Naive B cell (primary cell): ENCODE data around the gene CBLN3. TPM values are rescaled to one million over a fixed set of nuclear protein-coding genes. Genes with fewer than 3 reads are reported as not detected.

ENCODE experiments used
- ATAC-seq, 2 donors: fragments of 150-1000 bp; cut with Tn5 transposase; 2 replicates each; pipeline ENCODE4 v1.10.0; 2021; ENCODE audit warnings: low read depth in 2 of 2, mild to moderate bottlenecking in 2 of 2, moderate library complexity in 2 of 2
- DNase-seq: peaks from one replicate; pipeline ENCODE4 v3.0.0; 2022
- H3K27ac Mint-ChIP-seq, 6 donors: one replicate each; pipeline ENCODE4 v1.8.0; 2020 to 2022; ENCODE audit warnings: mild to moderate bottlenecking in 6 of 6, mixed read lengths in 6 of 6, moderate library complexity in 5 of 6, inconsistent platforms in 2 of 6
- H3K27me3 Mint-ChIP-seq, 3 donors: one replicate each; pipeline ENCODE4 v1.8.0; 2021 to 2022; ENCODE audit warnings: mixed read lengths in 3 of 3, mild to moderate bottlenecking in 1 of 3
- H3K36me3 Mint-ChIP-seq, 2 donors: one replicate each; pipeline ENCODE4 v1.8.0; 2020 to 2022; ENCODE audit warnings: mixed read lengths in 2 of 2, inconsistent platforms in 1 of 2, mild to moderate bottlenecking in 1 of 2
- H3K4me1 Mint-ChIP-seq, 3 donors: one replicate each; pipeline ENCODE4 v1.8.0; 2020 to 2022; ENCODE audit warnings: mixed read lengths in 3 of 3, inconsistent platforms in 1 of 3, mild to moderate bottlenecking in 1 of 3, moderate library complexity in 1 of 3
- H3K4me3 Mint-ChIP-seq, 8 donors: one replicate each; pipeline ENCODE4 v1.8.0; 2020 to 2022; ENCODE audit warnings: mild to moderate bottlenecking in 8 of 8, mixed read lengths in 8 of 8, moderate library complexity in 8 of 8, inconsistent platforms in 2 of 8
- H3K9me3 Mint-ChIP-seq, 7 donors: one replicate each; pipeline ENCODE4 v1.8.0; 2020 to 2022; ENCODE audit warnings: mixed read lengths in 7 of 7, mild to moderate bottlenecking in 5 of 7, inconsistent platforms in 2 of 7, moderate library complexity in 1 of 7
- polyA plus RNA-seq, 6 donors: library from polyadenylated mRNA; unstranded; fragments of 300-500 nt; fragmentation: Illumina TruSeq; gene quantifications; one replicate each; pipeline ENCODE4 v1.2.3, GENCODE V29; 2021; ENCODE audit warnings: low read depth in 6 of 6

CBLN3 gene
- polyA plus RNA-seq, 6 donors from 2014 or later = 0.70 to 2.6 (median 2.1) TPM

DNA sequence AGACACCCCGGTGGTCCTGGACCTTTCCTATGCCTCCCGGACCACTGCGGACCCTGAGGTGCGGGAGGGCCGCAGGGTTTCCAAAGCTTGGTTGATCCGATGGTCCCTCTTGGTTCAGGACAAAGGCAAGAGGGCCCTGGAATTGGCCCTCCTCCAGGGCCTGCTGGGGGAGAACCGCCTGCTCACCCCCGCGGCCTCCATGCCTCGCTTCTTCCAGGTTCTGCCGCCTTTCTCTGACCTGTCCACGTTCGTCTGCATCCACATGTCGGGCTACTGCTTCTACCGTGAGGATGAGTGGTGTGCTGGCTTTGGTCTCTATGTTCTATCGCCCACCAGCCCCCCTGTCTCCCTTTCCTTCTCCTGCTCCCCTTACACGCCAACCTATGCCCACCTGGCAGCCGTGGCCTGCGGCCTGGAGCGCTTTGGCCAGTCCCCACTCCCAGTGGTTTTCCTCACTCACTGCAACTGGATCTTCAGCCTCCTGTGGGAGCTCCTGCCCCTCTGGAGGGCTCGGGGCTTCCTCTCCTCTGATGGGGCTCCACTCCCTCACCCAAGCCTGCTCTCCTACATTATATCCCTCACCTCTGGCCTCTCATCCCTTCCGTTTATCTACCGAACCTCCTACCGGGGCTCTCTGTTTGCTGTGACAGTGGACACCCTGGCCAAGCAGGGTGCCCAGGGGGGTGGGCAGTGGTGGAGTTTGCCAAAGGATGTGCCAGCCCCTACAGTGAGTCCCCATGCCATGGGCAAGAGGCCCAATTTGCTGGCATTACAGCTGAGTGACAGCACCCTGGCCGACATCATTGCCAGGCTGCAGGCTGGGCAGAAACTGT is 13.8 kb downstream of the CBLN3 start:
- DNase-seq (no peak), ATAC-seq (no peak)
- Mint-ChIP-seq H3K27ac (peak overlapping the region in 1 of 6 donors; percentile 75), H3K4me1 (peaks cover 0 to 3% (median 0%) of the 10 kb centered on the region in 3 donors), H3K4me3 (no peak overlapping the region), H3K36me3 (no peaks in the 10 kb centered on the region), H3K27me3 (peaks cover 8 to 36% (median 30%) of the 10 kb centered on the region in 3 donors), H3K9me3 (no peaks in the 10 kb centered on the region)

DNA sequence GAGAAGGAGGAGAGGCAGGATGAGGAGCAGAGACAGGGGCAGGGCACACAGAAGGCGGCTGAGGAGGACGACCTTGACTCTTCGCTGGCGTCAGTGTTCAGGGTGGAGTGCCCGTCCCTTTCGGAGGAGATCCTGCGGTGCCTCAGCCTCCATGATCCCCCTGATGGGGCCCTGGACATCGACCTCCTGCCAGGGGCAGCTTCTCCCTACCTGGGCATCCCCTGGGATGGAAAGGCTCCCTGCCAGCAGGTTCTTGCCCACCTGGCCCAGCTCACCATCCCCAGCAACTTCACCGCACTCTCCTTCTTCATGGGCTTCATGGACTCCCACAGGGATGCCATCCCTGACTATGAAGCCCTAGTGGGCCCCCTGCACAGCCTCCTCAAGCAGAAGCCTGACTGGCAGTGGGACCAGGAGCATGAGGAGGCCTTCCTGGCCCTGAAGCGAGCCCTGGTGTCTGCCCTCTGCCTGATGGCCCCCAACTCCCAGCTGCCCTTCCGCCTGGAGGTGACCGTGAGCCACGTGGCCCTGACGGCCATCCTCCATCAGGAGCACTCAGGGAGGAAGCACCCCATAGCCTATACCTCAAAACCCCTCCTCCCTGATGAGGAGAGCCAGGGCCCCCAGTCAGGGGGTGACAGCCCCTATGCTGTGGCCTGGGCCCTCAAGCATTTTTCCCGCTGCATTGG is 14.6 kb downstream of the CBLN3 start:
- peak overlapping the region in 1 of 6 donors; percentile 57 for H3K27ac Mint-ChIP-seq
- ATAC-seq = no peak

DNA sequence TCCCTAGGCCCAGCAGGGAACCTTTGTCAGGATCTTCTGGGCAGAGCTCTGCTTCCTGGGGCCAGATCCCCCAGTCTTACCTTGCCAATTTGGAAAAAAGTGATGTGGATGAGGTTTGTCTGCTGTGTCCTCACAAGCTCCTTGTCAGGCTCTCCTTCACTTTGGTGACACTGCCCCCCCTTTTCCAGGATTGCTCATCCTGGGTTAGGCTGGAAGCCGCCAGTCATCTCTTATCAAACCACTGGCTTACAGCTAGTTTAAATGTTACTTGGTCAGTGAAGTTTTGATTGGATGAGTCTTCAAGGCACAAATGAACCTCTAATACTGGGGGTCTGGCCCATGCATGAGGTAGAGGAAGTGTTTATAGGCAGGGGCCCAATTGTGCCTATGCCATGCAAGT is 15.4 kb downstream of the CBLN3 start:
- ATAC-seq (no peak), DNase-seq (no peak)
- no peaks in the 10 kb centered on the region for H3K36me3 Mint-ChIP-seq
- peaks cover 0 to 3% (median 0%) of the 10 kb centered on the region in 3 donors for H3K4me1 Mint-ChIP-seq
- H3K4me3 Mint-ChIP-seq = no peak overlapping the region
- H3K27ac Mint-ChIP-seq = no peak overlapping the region
- no peaks in the 10 kb centered on the region for H3K9me3 Mint-ChIP-seq
- peaks cover 7 to 26% (median 15%) of the 10 kb centered on the region in 3 donors for H3K27me3 Mint-ChIP-seq

More for the DNA sequence above, 14.6 kb downstream of the CBLN3 start:
- peaks cover 0 to 3% (median 0%) of the 10 kb centered on the region in 3 donors for H3K4me1 Mint-ChIP-seq
- H3K36me3 Mint-ChIP-seq = no peaks in the 10 kb centered on the region
- no peak overlapping the region for H3K4me3 Mint-ChIP-seq
- H3K9me3 Mint-ChIP-seq = no peaks in the 10 kb centered on the region
- peaks cover 8 to 34% (median 23%) of the 10 kb centered on the region in 3 donors for H3K27me3 Mint-ChIP-seq
- DNase-seq = no peak

DNA sequence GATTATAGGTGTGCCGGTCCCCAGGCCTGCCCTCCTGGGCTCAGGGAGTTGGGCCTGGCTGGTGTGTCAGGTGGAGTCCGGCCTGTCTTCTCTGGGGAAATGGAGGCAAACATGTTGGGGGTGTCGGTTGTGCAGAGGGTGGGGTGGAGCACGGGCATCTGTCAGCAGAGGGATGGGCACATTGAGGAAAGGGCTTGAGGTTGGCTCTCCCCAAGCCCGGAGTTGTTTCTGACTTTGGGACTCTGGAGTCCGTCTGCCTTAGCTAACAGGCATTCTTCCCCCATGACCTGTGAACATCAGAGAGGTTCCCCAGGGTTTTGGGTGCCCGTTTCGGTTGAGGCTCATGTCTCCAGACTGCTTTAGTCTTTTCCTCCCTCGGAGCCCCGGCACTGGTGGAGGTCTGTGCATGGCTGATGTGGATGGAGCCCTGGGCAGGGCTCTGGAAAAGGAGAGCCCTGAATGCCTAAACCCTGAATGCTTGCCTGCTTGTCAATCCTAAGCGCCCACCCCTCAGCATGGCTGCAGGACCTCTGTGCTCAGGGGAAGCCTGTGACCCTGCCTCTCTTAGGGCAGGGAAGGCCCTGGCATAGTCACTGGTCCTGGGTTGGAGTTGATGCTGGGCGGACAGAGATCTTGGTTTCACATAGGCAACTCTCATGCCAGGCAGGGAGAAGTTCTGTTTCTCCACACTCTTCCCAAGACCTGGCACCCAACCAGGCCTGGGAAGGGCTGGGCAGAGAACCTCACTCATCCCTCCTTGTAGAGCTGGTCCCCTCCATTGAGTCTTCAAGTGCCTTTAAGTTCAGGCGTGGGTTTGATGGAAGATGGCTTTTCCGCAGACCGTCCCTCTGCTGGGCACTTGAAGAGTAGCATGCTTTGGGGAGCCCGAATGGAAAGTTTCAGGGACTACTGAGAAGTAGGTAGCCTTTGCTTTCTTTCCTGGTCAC is 17.8 kb downstream of the CBLN3 start:
- Mint-ChIP-seq H3K9me3 (no peaks in the 10 kb centered on the region), H3K4me1 (no peaks in the 10 kb centered on the region), H3K4me3 (peak overlapping the region in 1 of 8 donors; percentile 63), H3K27ac (peak overlapping the region in 1 of 6 donors; percentile 52), H3K27me3 (peaks cover 4 to 19% (median 6%) of the 10 kb centered on the region in 3 donors), H3K36me3 (no peaks in the 10 kb centered on the region)
- ATAC-seq = peak; percentile 54 to 65
- no peak for DNase-seq

DNA sequence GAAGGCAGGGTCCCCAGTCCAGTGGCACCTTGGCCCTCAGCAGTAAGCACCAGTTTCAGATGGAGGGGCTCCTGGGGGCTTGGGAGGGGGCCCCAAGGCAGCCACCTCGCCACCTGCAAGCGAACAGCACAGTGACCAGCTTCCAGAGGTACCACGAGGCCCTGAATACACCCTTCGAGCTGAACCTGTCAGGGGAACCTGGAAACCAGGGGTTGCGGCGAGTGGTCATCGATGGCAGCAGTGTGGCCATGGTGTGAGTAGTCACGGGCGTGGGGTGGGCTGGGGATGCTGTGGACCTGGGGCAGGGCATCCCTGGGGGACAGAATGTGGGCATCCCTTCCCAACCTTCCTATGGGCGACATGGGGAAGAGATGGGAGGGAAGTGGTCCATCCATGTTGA is 19.5 kb downstream of the CBLN3 start:
- ATAC-seq (no peak), DNase-seq (no peak)
- H3K9me3 Mint-ChIP-seq = no peaks in the 10 kb centered on the region
- no peaks in the 10 kb centered on the region for H3K4me1 Mint-ChIP-seq
- peaks cover 5 to 18% (median 11%) of the 10 kb centered on the region in 3 donors for H3K27me3 Mint-ChIP-seq
- no peak overlapping the region for H3K4me3 Mint-ChIP-seq
- no peaks in the 10 kb centered on the region for H3K36me3 Mint-ChIP-seq
- H3K27ac Mint-ChIP-seq = peak overlapping the region in 1 of 6 donors; percentile 37

DNA sequence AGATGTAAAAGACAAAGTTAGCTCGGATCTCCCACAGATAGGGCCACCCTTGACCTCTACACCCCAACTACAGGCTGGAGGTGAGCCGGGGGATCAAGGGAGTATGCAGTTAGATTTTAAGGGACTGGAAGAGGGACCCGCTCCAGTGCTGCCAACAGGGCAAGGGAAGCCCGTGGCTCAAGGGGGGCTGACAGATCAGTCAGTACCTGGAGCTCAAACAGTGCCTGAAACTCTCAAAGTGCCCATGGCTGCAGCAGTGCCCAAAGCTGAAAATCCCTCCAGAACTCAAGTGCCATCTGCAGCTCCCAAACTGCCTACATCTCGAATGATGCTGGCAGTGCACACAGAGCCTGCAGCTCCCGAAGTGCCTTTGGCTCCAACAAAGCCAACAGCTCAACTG is 20.3 kb downstream of the CBLN3 start:
- no peak overlapping the region for H3K4me3 Mint-ChIP-seq
- no peaks in the 10 kb centered on the region for H3K36me3 Mint-ChIP-seq
- no peak overlapping the region for H3K27ac Mint-ChIP-seq
- DNase-seq = no peak
- H3K4me1 Mint-ChIP-seq = no peaks in the 10 kb centered on the region
- ATAC-seq = no peak
- peaks cover 12 to 24% (median 15%) of the 10 kb centered on the region in 3 donors for H3K27me3 Mint-ChIP-seq
- no peaks in the 10 kb centered on the region for H3K9me3 Mint-ChIP-seq

DNA sequence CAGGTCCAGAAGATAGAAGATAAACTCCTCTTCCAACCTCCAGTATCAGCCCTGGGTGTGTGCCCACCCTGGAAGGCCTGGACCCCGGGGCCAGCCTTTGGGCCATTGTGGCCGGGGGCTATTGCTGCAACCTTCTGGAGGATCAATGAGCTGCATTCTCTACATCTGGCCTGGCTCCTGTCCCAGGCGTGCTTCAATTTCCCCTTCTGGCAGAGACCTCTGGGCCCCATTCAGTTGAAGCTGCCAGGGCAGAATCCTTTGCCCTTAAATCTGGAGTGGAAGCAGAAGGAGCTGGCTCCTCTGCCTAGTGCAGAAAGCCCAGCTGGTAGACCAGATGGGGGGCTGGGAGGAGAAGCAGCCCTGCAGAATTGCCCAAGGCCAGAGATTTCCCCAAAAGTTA is 20.7 kb downstream of the CBLN3 start:
- Mint-ChIP-seq H3K27me3 (peaks cover 12 to 28% (median 20%) of the 10 kb centered on the region in 3 donors), H3K27ac (no peak overlapping the region), H3K4me1 (no peaks in the 10 kb centered on the region), H3K9me3 (no peaks in the 10 kb centered on the region), H3K36me3 (no peaks in the 10 kb centered on the region), H3K4me3 (no peak overlapping the region)
- no peak for ATAC-seq
- no peak for DNase-seq

DNA sequence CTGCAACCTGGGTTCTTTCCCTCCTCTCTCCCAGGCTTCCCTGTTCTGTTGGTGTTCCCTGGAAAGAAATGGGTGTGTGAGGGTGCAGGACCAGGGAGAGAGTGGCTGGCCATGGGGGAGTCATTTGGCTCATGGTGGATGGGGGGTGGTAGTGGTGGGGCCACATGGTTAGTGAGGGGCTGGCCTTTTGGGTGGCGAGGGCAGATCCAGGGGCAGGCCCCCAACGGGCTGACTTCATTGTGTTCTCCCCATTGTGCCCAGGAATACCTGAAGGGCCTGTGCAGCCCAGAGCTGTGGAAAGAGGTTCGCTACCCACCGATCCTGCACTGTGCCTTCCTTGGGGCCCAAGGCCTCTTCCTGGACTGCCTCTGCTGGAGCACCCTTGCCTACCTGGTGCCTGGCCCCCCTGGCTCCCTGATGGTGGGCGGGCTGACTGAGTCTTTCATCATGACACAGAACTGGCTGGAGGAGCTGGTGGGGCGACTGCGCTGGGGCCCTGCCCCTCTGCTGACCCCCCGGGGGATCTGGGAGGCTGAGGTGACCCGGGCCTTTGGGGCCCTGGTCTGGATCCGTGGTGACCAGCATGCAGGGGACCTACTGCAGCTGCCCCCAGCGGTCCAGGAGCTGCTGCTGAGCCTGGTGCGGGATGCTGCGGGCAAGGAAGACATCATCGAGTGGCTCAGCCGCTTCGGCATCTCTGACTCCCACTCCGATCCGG is 21.7 kb downstream of the CBLN3 start:
- Mint-ChIP-seq H3K27ac (peak overlapping the region in 1 of 6 donors; percentile 33), H3K4me1 (no peaks in the 10 kb centered on the region), H3K27me3 (peaks cover 8 to 31% (median 30%) of the 10 kb centered on the region in 3 donors), H3K4me3 (peak overlapping the region in 1 of 8 donors; percentile 9), H3K36me3 (no peaks in the 10 kb centered on the region), H3K9me3 (no peaks in the 10 kb centered on the region)
- DNase-seq (no peak), ATAC-seq (no peak)

DNA sequence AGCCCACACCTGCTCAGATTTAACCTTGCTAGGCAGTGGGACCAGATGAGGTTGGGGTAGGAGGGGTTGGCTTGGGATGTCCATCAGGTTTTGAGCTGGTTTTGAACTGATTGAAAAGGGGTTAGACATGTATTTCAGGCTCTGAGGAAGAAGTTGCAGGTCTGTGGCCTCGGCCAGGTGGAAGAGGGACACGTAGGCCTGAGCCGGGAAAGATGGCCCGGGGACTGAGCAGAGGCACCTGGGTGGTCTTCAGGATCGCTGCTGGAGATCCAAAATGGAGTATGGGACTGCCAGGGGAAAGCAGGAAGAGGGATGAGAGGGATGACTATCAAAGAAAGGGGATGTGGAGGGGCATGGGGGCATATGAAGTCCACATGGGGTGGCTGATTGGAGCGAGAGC is 23.1 kb downstream of the CBLN3 start:
- Mint-ChIP-seq H3K27me3 (peaks cover 12 to 41% (median 40%) of the 10 kb centered on the region in 3 donors), H3K4me1 (no peaks in the 10 kb centered on the region), H3K9me3 (no peaks in the 10 kb centered on the region), H3K27ac (peak overlapping the region in 1 of 6 donors; percentile 82), H3K4me3 (peak overlapping the region in 1 of 8 donors; percentile 59), H3K36me3 (peaks cover 0 to 3% of the 10 kb centered on the region in 2 donors)
- ATAC-seq (no peak), DNase-seq (no peak)

DNA sequence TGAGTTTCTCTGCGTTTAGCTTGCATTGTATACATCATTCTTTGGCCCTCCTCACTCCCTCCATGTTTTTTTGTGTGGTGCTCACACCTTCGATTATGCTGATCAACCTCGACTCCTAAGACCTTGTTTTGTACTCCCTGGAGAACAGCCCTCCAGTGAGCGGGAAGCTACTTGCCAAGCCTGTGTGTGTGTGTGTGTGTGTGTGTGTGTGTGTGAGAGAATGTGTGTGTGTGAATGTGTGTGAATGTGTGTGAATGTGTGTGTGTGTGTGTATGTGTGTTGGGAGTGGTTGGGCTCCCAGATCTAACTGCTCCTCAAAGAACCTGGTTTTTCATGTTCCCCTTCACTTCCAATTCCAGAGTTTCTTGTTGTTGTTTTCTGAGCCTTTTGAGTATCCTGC is 24.7 kb downstream of the CBLN3 start:
- peak overlapping the region in 1 of 6 donors; percentile 2 for H3K27ac Mint-ChIP-seq
- no peak overlapping the region for H3K4me3 Mint-ChIP-seq

DNA sequence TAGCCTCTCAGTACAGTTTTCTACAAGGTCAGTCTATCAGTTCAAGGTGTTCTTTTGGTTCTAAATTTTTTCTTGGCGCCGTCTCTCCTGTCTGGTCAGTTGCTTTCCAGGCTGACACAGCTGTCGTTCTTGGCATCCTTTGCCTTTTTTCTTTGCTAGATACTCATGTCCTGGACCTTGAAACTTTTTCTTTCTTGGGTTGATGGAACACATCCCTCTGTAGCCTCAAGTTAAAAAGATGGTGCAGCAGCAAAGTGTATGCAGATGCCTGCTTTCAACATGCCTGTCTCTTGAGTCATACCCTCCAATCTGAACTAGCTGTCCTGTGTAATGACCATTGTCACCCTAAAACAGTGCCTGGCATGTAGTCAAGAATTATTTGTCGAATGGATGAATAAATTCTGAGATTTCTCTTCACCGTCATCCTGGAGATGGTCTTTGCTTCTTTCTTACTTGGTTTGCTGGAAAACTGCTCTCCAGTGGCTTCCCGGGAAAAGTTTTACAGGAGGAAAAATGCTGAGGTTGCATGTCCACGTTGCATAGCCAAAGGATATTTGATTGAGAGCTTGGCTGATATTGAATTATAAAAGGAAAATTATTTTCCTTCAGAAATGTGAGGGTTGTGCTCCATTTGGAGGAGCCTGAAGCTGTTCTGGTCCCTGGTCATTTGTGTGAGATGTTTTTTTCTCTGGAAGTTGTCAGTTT is 26.0 kb downstream of the CBLN3 start:
- Mint-ChIP-seq H3K4me3 (no peak overlapping the region), H3K27me3 (peaks cover 19 to 59% (median 55%) of the 10 kb centered on the region in 3 donors), H3K9me3 (no peaks in the 10 kb centered on the region), H3K27ac (peak overlapping the region in 1 of 6 donors; percentile 64), H3K36me3 (peaks cover 0 to 6% of the 10 kb centered on the region in 2 donors), H3K4me1 (peaks cover 10 to 13% (median 12%) of the 10 kb centered on the region in 3 donors)
- no peak for ATAC-seq
- DNase-seq = no peak

More for the DNA sequence above, 24.7 kb downstream of the CBLN3 start:
- peaks cover 0 to 6% of the 10 kb centered on the region in 2 donors for H3K36me3 Mint-ChIP-seq
- no peaks in the 10 kb centered on the region for H3K9me3 Mint-ChIP-seq
- H3K4me1 Mint-ChIP-seq = peaks cover 4 to 6% (median 4%) of the 10 kb centered on the region in 3 donors
- ATAC-seq (no peak), DNase-seq (no peak)
- peaks cover 19 to 52% (median 49%) of the 10 kb centered on the region in 3 donors for H3K27me3 Mint-ChIP-seq
